ENCODE results near the gene DEXI.
"Not testable (repeated sequence)": the region's sequence is repeated elsewhere in the genome, so short reads cannot be mapped to it uniquely, and the experiment has no call there.

DEXI gene

DNA sequence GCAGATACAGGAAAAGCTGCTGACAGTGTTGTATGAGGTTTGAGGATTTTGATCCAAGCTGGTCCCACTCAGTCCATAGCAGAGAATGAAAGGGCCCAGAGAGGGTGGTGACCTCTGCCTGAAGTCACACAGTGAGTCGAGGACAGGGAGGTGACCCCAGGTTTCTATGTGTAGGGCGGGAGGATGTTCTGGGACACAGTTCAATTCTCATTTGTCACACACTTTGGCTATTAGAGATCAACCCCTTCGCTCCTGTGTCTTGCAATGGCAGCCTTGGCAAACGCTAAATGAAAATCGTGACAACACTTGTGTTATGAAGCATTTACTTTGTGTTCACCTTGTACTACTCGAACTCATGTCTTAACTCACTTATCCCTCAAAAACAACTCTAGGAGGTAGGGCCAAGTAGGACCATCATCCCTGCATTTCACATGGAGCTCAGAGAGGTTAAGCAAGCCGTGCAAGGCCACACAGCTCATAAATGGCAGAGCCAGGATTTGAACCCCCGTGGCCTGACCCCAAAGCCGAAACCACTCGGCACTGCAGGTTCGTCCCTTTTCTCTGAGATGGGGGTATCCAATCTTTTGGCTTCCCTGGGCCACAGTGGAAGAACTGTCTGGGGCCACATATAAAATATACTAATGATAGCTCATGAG is 10.2 kb downstream of the DEXI start:
- H3K4me3 Mint-ChIP-seq = no peak overlapping the region
- peaks cover 29% of the 10 kb centered on the region for H3K4me1 Mint-ChIP-seq (ENCODE audit: low read depth)
- no peaks in the 10 kb centered on the region for H3K27me3 Mint-ChIP-seq (ENCODE audit: low read depth)
- H3K9me3 Mint-ChIP-seq = no peaks in the 10 kb centered on the region
- H3K27ac Mint-ChIP-seq = no peak overlapping the region
- H3K36me3 Mint-ChIP-seq (ENCODE audit: low read depth) = peaks cover 17% of the 10 kb centered on the region

DNA sequence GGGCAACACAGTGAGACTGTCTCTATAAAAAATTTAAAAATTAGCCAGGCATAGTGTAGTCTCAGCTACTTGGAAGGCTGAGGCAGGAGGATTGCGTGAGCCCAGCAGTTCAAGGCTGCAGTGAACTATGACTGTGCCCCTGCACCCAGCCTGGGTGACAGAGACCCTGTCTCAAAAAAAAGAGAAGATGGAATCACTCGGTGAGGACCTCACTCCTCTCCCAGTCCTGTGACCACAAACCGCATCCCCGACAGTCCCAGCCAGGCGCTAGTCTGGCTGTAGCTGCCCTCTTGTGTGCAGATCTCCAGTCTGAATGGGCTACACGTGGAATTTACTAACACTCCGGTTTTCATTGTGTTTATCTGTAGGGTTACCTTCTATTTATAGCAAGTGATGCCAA is 11.1 kb downstream of the DEXI start:
- no peaks in the 10 kb centered on the region for H3K9me3 Mint-ChIP-seq
- H3K36me3 Mint-ChIP-seq (ENCODE audit: low read depth) = peaks cover 16% of the 10 kb centered on the region
- H3K4me3 Mint-ChIP-seq = no peak overlapping the region
- H3K27me3 Mint-ChIP-seq (ENCODE audit: low read depth) = no peaks in the 10 kb centered on the region
- no peak overlapping the region for H3K27ac Mint-ChIP-seq
- H3K4me1 Mint-ChIP-seq (ENCODE audit: low read depth) = peaks cover 20% of the 10 kb centered on the region

DNA sequence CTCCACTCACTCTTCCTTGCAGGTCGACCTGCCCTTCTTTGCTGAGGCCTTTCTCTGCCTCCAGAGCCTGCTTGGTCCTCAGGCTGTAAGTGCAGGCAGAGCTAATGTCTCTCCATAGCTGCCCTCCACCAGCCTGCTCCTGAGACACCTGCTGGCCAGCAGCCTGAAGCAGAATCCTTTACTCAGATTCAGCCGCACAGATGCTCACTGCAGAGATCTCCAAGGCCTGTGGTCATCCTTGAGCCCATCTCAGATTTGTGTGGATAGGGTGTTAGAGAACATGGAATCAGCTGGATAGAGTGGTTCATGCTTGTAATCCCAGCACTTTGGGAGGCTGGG is 11.5 kb downstream of the DEXI start:
- Mint-ChIP-seq H3K36me3 (ENCODE audit: low read depth) (peaks cover 18% of the 10 kb centered on the region), H3K4me1 (ENCODE audit: low read depth) (peaks cover 19% of the 10 kb centered on the region), H3K4me3 (no peak overlapping the region), H3K27me3 (ENCODE audit: low read depth) (no peaks in the 10 kb centered on the region), H3K27ac (no peak overlapping the region), H3K9me3 (no peaks in the 10 kb centered on the region)

DNA sequence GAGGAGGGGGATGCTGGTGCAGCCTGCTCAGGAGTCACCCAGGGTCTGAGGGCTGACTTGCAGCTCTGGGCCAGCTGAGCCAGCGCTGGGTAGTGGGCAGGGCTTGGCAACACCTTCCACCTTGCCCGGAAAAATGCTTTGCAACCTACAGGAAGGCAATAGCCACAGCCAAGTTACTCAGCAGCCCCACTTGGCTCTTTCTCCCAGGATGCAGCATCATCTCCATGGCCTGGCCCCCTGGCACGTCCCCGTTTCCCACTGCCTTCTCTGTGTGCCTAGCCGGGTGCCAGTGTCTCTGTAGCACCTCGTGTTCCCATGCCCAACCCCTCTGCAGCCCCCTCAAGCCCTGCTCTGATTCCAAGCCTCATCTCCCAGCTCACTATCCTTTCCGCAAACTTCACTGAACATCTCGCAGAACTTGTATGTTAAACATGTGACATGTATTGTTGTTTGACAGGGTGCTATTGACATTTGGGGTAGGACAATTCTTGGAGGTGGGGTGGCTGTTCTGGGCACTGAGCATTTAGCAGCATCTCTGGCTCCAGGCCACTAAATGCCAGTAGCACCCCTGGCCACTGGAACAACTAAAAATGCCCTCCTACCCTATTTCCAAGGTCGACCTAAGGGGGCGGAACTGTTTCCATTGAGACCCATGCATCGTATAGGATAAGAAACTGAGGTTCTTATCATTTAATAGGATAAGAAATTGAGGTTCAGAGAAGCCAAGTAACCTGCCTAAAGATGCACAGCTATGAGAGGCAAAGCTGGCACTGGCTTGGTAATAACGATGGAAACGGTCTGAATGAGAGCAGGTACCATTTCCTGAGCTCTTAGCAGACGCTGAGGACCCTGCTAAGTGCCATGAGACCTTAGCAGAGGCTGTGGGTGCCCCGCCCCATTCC is 12.2 kb downstream of the DEXI start:
- H3K4me1 Mint-ChIP-seq (ENCODE audit: low read depth) = peaks cover 15% of the 10 kb centered on the region
- H3K36me3 Mint-ChIP-seq (ENCODE audit: low read depth) = peaks cover 18% of the 10 kb centered on the region
- H3K9me3 Mint-ChIP-seq = no peaks in the 10 kb centered on the region
- H3K4me3 Mint-ChIP-seq = no peak overlapping the region
- no peaks in the 10 kb centered on the region for H3K27me3 Mint-ChIP-seq (ENCODE audit: low read depth)
- H3K27ac Mint-ChIP-seq = no peak overlapping the region

DNA sequence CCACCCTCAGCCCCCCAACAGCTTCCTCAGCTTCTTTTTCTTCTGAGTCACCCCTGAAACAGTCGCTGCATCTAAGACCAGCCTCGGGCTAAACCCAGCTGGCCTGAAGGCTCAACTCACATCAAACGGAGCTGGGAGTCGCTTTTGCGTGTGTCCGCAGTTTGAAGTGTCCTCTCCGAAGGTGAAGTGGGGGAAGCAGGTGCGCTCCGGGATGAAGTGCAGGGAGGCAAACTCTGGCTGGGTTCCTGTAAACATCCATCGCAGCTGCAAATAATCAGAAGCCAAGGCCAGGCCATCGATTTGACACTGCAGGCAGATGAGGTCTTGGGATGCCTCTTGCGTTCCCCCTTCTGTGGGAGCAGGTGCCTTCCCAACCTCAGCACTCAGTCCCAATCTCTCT is 13.2 kb downstream of the DEXI start:
- H3K27ac Mint-ChIP-seq = not testable (repeated sequence)
- peaks cover 18% of the 10 kb centered on the region for H3K36me3 Mint-ChIP-seq (ENCODE audit: low read depth)

DNA sequence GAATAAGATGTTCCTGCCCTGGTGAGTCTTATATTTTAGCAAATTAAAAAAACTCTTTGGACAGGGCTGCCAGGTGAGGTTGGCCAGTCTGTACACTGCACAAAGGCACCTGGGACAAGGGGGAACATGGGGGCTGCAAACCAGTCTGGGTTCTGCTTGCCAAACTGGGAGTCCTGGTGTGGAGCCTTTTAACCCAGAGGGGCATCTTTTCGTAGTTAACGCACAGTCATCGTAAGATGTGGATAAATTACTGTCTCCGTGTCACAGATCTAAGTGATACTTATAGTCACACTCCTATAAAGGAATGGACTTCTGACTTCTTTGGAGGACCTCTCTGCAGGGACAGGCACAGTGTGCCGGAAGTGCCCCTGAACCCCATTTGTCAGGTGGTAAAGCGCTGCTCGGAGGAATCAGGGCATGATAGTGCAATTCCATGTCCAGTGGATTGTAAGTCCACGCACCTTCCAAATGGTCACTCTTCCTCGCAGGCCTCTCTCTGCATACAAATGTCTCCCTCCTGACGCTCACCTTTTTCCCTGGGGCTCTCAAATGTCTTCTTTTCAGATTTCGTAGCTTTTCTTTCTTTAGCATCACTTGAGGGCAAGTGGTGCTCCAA is 14.7 kb downstream of the DEXI start:
- Mint-ChIP-seq H3K9me3 (no peaks in the 10 kb centered on the region), H3K4me1 (ENCODE audit: low read depth) (peaks cover 5% of the 10 kb centered on the region), H3K27me3 (ENCODE audit: low read depth) (no peaks in the 10 kb centered on the region), H3K36me3 (ENCODE audit: low read depth) (peaks cover 16% of the 10 kb centered on the region), H3K27ac (no peak overlapping the region), H3K4me3 (no peak overlapping the region)

More for the DNA sequence above, 13.2 kb downstream of the DEXI start:
- H3K4me3 Mint-ChIP-seq; H3K27me3 Mint-ChIP-seq (ENCODE audit: low read depth); H3K9me3 Mint-ChIP-seq: not testable (repeated sequence)
- peaks cover 14% of the 10 kb centered on the region for H3K4me1 Mint-ChIP-seq (ENCODE audit: low read depth)

DNA sequence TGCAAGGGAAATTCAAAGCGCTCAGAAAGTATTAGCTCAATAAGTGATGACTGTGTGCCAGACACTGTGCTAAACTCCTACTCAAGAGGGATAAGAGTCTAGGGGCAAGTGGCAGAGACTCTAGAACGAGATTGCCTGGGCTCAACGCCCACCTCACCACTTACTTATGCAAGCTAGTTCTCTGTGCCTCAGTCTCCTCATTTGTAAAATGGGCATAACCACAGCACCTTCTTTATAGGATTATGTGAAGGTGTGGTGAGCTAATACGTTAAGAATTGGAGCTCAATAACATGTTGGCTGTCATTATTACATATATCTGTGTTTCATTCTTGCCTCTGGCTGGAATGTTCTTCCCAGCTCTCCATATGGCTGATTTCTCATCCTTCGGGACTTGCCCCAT is 15.4 kb downstream of the DEXI start:
- Mint-ChIP-seq H3K4me1 (ENCODE audit: low read depth) (peaks cover 5% of the 10 kb centered on the region), H3K27ac (no peak overlapping the region), H3K4me3 (no peak overlapping the region), H3K27me3 (ENCODE audit: low read depth) (no peaks in the 10 kb centered on the region), H3K36me3 (ENCODE audit: low read depth) (peaks cover 13% of the 10 kb centered on the region), H3K9me3 (no peaks in the 10 kb centered on the region)

DNA sequence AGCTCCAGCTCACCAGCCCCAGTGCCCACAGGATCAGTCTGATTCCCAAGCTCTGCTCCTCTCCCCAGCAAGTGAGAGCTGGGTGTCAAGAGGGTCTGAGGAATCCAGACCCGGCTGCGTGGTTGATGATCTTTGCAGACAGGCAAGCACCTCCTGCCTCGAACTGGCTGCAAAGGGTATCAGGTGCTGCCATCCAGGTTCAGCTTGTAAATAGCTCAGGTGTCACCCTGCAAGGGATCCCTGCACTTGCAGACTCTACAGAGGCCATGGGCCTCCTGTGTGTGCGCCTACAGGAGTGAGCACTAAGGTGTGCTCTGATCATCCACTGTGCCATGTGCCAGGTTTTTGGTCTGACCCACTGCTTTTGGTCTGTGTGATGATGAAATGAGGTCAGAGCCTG is 16.2 kb downstream of the DEXI start:
- Mint-ChIP-seq H3K4me1 (ENCODE audit: low read depth) (peaks cover 5% of the 10 kb centered on the region), H3K36me3 (ENCODE audit: low read depth) (peaks cover 16% of the 10 kb centered on the region), H3K27ac (no peak overlapping the region), H3K4me3 (no peak overlapping the region), H3K27me3 (ENCODE audit: low read depth) (no peaks in the 10 kb centered on the region), H3K9me3 (no peaks in the 10 kb centered on the region)

DNA sequence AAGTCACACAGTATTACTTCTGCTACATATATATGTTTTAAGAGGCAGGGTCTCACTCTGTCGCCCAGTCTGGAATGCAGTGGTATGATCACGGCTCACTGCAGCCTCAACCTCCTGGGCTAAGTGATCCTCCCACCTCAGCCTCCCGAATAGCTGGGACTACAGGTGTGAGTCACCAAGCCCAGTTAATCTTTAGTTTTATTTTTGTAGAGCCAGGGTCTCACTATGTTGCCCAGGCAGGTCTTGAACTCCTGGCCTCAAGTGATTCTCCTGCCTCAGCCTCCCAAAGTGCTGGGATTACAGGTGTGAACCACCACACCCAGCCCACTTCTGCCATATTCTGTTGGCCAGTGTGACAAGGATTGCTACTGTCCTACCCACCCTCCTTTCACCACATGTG is 17.0 kb downstream of the DEXI start:
- not testable (repeated sequence) for H3K27me3 Mint-ChIP-seq (ENCODE audit: low read depth); H3K4me3 Mint-ChIP-seq; H3K4me1 Mint-ChIP-seq (ENCODE audit: low read depth); H3K9me3 Mint-ChIP-seq; H3K27ac Mint-ChIP-seq
- H3K36me3 Mint-ChIP-seq (ENCODE audit: low read depth) = peaks cover 16% of the 10 kb centered on the region

DNA sequence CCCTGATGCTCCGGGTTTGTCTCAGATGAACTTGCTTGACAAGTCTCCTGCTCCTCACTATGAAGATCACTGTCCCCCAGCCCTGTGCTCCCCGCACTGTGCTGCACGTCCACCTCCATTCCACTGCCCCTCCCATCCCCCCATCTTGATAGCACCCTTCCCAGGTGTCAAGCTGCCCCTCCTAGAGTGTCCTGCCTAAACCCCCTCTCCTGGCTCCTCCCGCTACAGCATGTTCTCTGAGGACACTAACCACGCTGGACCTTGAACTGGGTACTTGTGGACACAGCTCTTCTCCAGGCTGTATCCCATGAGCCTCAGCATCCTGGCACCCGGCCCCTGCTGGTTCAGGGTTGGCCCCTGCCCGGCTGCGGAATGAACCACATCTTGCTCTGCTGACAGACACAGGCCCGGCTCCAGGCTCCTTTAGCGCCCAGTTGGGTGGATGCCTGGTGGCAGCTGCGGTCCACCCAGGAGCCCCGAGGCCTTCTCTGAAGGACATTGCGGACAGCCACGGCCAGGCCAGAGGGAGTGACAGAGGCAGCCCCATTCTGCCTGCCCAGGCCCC is 18.5 kb downstream of the DEXI start:
- no peak overlapping the region for H3K4me3 Mint-ChIP-seq
- no peaks in the 10 kb centered on the region for H3K9me3 Mint-ChIP-seq
- H3K27me3 Mint-ChIP-seq (ENCODE audit: low read depth) = no peaks in the 10 kb centered on the region
- H3K4me1 Mint-ChIP-seq (ENCODE audit: low read depth) = peaks cover 2% of the 10 kb centered on the region
- no peak overlapping the region for H3K27ac Mint-ChIP-seq
- peaks cover 16% of the 10 kb centered on the region for H3K36me3 Mint-ChIP-seq (ENCODE audit: low read depth)

DNA sequence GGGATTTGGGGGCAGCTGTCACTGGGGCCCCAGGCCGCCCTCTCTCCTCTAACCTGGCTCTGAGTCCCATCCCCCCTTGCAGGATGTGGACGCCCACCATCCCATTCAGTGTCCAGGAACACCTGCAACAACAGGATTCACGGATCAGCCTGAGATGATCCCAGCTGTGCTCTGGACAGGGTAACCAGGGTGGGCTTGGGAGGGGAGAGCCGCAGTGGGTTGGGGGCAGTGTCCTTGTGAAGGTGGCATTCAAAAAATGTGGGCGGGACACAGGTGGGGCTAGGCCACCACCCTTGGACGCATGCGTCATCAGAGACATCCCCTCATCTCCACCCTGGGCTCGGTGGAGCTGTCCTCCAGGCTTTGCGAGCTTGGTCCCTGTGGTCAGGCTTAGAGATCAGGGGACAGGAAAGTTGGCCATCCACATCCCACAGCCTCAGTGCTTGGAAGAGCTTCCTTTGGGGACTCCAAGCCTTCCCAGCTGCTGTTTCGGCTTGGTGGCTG is 19.1 kb downstream of the DEXI start:
- Mint-ChIP-seq H3K4me1 (ENCODE audit: low read depth) (peaks cover 4% of the 10 kb centered on the region), H3K36me3 (ENCODE audit: low read depth) (peaks cover 16% of the 10 kb centered on the region)

DNA sequence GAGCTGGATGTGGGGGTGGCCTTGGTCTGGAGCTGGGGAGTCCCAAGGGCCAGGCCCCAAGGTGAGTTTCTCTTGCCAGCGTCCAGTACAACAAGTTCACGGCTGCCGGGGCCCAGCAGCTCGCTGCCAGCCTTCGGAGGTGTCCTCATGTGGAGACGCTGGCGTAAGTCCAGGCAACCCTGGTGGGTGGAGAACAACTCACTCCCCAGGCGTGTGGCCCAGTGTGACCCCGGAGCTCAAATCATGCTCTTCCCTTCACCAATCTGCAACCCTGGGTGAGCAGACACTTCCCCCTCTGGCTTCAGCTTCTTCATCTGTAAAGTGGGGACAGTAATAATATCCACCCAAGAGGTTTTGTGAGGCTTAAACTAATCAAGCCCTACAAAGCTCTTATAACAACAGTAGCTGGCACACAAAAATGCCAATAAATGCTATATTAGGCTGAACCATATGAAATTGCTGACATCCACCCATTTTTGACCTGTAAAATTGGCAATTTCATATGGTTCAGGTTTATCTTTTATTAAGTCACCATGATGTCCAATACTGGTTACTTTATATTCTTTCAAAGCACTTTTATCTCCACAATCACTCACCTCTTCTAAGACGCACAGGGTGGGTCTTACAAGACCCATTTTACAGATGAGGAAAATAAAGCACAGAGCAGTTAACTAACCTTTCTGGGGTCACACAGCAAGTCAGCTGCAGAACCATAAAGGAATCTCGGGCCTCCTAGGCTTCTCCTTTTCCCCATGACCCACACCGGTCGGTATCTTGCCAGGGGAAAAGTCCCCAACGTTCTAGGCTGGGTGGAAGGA is 19.7 kb downstream of the DEXI start:
- H3K9me3 Mint-ChIP-seq = no peaks in the 10 kb centered on the region
- peaks cover 4% of the 10 kb centered on the region for H3K4me1 Mint-ChIP-seq (ENCODE audit: low read depth)
- H3K27ac Mint-ChIP-seq = no peak overlapping the region
- H3K27me3 Mint-ChIP-seq (ENCODE audit: low read depth) = no peaks in the 10 kb centered on the region
- H3K4me3 Mint-ChIP-seq = no peak overlapping the region
- peaks cover 12% of the 10 kb centered on the region for H3K36me3 Mint-ChIP-seq (ENCODE audit: low read depth)

More for the DNA sequence above, 19.1 kb downstream of the DEXI start:
- no peaks in the 10 kb centered on the region for H3K27me3 Mint-ChIP-seq (ENCODE audit: low read depth)
- no peaks in the 10 kb centered on the region for H3K9me3 Mint-ChIP-seq
- H3K4me3 Mint-ChIP-seq = no peak overlapping the region
- H3K27ac Mint-ChIP-seq = no peak overlapping the region

DNA sequence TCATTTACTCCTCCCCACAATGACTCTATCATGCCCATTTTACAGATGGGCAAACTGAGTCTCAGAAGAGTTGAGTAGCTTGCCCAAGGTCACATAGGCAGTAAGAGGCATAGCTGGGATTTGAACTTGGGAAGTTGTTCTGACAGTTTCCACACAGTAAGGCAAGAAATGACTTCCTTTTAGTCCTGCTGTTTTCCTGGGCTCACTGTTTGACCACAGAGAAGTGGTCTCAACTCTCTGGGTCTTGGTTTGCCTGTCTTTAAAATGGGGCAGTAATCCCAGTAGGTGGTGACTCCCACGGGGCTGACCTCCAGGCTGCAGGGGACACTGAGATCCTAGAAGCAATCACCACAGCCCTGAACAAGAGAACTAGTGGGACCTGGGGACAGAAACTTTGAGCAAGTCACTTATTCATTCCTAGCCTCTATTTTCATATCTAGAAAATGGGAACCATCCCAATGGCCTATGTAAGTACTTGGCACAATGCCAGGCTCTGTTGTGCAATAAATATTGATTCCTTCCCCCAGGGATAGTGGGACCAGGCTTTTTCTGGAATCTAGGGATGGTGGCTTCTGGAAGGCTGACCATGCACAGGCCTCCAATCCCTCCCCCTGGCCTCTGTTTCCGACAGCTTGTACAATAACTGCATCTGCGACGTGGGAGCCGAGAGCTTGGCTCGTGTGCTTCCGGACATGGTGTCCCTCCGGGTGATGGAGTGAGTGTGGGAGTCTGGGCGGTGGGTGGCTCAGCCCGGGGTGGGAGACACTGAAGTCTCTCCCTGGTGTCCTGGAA is 20.5 kb downstream of the DEXI start:
- H3K4me3 Mint-ChIP-seq = no peak overlapping the region
- peaks cover 10% of the 10 kb centered on the region for H3K36me3 Mint-ChIP-seq (ENCODE audit: low read depth)
- H3K27ac Mint-ChIP-seq = no peak overlapping the region
- H3K9me3 Mint-ChIP-seq = no peaks in the 10 kb centered on the region
- peaks cover 4% of the 10 kb centered on the region for H3K4me1 Mint-ChIP-seq (ENCODE audit: low read depth)
- no peaks in the 10 kb centered on the region for H3K27me3 Mint-ChIP-seq (ENCODE audit: low read depth)
